NCI-H2196 (cell line): ENCODE results near the gene TMEM127.
A peak's percentile ranks its signal among the peaks of the same experiment; 100 is the strongest.
"Not testable (repeated sequence)": the region's sequence is repeated elsewhere in the genome, so short reads cannot be mapped to it uniquely, and the experiment has no call there.

Experiments used
- DNase-seq: peaks from one replicate; lab custom pipeline; 2025; ENCODE audit not compliant: unreplicated experiment; lab: John Stamatoyannopoulos, UW

The TMEM127 gene

DNA sequence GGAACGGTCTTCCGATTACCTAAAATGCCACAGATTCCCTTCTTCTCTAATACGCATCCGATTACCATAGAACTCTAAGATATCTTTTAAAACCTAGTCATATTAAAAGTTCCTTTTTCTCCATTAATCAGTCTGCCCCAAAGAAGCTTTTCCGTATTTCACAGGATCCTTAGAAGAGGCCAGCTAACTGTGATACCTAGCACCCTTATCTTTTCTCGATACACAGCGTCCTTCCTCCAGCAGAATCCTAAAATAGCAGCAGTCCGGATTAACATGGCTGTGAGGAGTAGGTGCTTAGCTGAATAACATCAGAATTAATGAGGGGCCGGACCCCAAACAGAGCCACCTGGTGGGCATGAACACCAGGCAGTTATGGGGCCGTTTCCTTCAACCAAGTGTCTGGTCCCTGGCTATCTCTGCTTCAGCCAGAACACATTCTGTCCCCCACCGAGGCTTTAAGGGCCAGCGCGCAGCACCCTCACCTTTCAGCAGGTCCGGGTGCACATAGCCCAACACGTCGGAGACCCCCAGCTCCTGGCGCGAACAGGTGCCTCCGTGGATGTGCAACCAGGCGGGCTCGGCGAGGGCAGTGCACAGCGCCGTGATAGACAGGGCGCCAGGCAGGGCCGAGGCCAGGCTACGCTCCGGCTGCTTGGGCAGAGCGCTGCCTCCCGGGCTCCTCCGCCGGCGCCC lies 995 bp downstream of the TMEM127 start:
- DNase-seq: no peak

DNA sequence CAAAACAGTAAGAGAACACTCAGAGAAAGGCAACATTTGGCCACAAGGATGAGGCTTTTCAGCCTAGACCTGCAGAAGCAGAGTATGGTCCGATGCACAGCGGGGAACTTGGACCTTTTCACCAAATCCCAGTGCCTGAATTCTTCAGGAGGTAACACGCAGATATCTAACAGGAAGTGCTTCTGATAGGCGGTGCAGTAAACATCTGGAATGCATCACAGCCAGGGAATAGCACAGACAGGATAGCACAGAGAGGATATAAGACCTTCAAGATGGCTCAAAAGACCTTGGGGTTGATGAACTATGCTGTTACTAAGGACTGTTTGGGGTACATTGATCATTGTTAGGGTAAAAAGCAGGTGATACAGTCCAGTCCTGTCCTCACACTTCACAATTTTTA lies 1.7 kb downstream of the TMEM127 start:
- DNase-seq: no peak

DNA sequence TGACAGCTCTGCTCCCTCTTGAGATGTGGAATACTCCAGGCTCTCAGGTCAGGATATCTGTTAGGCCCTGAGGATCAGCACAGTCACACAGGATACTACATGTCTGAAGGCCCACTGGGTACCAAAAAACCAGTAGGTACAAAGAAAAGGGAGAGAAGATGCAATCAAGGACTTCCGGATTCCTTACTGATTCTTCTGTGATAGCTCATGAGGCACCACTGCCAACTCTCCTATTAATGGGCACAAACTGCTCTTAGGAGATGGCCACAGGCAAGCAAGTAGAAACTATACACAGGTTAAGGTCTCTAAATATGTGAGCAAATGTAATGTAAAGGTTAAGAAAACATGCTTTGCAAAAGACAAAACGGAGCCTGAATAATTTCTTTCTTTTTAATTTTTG lies 3.5 kb downstream of the TMEM127 start:
- DNase-seq: no peak

DNA sequence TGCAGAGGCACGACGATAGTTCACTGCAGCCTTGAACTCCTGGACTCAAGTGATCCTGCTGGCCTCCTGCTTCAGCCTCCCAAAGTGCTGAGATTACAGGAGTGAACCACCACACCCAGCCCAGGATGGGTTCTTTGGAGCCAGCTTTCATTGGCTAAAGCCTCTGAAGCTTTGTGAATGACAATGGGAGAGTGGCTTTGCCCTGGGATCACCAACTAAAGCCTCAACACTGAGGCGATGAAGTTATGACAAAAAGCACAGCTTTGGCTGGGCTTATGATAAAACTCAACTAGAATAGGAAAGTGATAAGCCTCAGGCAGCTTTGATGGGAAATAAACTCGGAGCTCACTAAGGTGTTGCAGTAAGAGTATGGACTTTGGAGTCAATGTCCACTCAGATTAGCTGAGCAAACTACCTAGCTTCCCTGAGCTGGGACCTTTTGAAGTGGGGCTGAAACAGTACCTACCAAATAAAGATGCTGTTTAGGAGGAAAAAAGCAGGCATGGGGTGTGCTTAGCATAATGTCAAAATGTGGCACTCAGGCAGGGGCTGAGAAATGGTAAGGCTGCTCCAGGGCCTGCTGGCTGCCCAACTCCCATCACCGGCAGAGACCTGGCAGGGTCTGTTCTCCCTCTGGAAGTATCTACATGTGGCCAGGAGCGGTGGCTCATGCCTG lies 4.3 kb downstream of the TMEM127 start:
- DNase-seq: no peak

DNA sequence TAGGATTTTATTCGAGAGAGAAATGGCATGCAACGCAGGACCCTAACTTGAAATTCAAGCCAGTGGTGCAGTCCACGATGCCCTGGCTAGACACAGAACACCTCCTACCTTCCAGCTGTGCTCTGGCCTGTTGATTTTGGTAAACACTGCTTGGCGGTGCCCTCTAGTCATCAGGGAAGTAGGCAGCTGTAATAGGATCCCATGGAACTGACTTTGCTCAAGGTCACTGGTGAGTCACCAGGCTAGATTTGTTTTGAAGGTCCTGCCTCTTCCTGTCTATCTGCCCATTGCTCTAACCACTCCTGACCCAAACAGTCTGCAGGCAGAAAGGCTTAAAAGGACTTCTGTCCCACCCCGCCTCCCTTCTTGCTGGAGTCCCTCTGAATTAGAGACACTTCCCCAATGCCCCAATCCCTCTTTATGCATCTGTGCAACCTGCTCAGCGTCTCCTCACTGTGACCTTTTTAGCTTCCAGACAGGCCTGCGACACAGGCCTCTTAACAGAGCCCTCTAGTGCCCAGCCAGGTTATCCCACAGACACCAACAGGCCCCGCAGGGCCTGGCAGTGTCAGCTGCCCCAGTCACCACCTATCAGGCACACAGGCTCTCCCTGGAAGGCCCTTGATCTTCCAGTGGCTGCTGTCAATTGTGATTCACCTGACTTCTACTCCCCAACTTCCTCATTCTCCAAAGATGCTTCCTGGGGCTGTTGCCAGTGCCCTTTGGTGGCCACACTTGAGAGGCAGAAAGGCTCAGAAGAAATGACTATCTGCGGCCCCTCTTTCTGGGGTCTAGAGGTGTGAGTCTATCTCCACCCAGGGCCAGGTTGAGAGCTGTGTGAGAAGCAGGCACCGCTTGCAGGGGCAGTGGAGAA lies 5.2 kb downstream of the TMEM127 start:
- peak; percentile 85 for DNase-seq

DNA sequence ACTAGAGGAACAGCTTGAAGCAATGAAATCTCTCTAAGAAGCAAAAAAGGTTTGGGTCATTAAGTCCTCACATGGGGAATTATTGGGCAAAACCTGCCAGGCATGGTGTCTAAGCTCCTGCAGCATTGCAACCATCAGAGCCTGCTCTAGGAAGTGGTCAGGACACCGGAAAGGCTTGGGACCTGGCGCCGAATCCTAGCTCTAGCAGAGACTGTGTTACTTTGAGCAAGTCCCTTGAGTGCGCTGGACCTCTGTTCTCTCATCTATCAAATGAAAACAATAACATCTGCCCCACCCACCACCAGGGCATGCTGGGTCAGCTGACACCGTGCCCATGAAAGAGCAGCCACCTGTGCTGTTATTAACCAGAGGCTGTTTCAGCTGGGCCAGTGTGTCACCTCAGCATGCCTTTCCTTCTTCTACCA lies 6.3 kb downstream of the TMEM127 start:
- peak; percentile 32 for DNase-seq

DNA sequence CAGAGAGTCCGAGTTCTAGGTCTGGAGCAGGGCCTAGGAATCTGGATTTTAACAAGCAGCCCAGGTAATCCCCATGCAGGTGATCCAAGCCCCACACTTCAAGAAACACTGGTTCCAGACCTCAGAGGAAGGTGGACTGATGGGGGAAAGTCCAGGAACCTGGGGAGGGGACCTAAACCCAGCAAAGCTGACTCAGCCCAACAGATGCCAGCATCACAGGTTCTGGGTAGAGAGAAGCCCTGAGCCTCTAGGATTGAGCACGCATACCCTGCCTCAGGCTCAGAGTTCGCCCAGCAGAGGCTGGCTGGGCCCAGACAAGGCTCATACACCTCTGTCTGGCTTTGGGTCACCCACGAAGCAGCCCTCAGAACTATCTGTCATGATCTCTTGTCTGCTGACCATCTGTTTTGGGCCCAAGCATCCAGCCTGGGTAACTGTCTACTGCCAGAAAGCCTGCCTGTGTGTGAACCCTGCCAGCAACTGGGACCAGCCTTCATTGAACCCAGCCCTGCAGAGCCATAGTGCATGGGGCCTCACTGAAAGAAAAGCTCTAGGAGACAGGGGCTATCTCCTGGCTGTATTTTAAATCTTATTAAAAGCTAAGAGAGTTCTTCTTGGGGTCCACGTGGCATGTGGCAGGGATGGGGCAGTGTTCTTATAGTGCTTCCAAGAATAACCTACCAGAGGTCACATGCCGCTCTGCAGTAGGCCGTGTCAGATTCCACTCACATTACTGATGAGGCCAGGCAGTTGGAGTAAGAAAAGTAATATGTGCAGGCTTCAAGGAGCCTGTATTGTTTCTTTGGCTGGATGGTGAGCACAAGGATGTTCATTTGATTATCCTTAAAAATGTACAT lies 7.4 kb downstream of the TMEM127 start:
- no peak for DNase-seq

GRCh38 chr2:96257744-96258143 lies 8.1 kb downstream of the TMEM127 start:
- DNase-seq: not testable (repeated sequence)

- no peak for DNase-seq
These were observed 9.1 kb downstream of the TMEM127 start for GRCh38 chr2:96256611-96257113.

DNA sequence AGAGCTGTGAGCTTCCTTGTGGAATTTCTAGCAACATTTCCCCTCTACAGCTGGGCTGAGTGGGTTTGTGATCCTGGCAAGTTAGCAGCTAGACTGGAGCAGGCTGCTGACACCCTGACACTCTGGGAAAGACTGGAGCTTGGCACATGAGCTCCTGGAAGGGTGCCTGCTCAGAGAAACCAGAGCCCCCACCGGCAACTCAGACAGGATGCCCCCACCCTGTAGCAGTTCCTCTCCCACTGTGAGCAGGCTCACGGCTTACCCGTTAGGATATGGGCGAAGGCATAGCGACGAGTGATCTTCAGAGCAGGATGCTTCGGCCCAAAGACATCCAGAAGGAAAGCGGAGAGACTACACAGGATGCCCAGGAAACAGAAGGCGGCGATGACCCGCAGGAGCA lies 11.2 kb downstream of the TMEM127 start:
- no peak for DNase-seq

- no peak for DNase-seq
These were observed 12.8 kb downstream of the TMEM127 start for GRCh38 chr2:96253006-96253405.

DNA sequence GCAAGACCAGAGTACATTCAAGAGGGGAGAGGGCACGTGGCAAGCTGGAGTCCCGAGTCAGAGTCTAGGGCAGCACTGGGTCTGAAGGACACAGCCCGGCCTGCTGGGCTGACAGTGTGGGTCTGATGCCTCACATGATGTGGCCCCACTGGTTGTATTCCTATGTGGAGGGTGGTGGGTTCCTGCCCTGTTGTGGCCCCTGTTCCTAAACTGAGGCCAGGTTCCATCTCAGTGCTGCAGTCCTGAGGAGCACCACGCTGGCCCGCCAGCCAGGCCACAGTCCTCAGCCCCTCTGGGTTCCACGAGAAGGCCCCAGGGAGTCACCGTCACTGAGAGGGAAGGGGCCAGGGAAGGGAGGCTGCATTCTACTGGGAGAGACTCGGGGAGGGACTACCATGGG lies 13.3 kb downstream of the TMEM127 start:
- no peak for DNase-seq

DNA sequence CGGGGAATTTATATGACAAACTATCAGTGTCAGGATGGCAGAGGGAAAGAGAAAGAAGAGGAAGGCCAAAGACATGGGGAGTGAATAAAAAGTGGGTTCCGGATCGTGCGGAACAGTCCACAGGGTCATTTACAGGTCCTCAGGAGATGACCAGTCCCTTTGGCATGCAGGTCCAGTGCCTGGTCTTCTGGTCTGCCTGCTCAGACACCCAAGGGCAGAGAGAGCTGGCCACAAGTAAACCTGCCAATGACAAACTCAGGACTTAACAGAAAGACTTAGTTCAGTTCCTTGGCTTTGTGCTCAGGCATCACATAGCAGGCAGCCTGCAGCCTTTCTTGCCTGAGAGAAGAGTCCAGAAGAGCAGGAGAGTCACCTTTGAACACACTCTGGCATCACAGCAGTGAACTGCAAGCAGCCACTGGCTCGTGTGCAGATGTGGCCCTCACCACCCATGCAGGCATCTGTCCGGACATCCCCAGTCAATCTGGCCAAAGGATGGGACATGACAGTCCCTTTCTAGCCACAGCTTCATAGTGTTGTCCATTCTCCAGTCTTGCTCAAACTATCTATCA lies 14.0 kb downstream of the TMEM127 start:
- peak; percentile 80 for DNase-seq

- no peak for DNase-seq
These were observed 15.6 kb downstream of the TMEM127 start for GRCh38 chr2:96250188-96250587.

DNA sequence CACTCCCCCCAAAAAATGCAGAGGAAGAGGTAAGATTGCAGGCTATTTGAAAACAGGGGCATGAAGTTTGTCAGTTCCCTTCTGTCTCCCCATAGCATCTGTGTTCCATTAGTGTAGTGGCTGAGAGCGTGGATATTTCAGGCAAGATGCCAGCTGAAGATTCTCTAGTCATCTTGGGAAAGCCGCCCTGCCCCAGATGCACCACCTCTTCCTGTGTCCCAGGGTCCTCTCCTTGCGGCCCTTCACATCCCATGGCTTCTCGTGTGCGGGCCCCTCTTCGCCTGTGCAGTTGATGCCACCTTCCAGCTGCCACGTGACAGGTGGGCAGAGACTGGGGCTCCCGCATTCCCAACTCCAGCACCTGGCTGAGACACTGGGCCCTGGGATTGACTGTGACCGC lies 16.1 kb downstream of the TMEM127 start:
- DNase-seq: no peak

DNA sequence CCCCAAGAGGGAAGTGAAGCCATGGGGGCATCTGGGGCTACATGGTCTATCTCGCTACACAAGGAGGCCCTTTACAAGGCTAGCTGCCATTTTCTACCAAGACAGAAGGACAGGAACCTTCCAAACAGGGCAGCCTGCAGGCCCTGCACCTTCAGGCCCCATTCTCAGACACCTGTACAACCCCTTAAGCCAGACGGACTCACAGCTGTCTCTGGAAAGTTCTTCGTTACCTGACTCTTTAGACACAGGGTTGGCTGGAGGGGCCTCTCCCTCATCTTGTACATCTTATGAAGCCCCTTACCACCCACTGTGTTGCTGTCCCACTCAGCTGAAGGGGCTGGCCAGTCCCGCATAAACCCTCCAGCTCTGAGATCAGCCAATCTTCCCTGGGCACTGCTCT lies 17.2 kb downstream of the TMEM127 start:
- no peak for DNase-seq

DNA sequence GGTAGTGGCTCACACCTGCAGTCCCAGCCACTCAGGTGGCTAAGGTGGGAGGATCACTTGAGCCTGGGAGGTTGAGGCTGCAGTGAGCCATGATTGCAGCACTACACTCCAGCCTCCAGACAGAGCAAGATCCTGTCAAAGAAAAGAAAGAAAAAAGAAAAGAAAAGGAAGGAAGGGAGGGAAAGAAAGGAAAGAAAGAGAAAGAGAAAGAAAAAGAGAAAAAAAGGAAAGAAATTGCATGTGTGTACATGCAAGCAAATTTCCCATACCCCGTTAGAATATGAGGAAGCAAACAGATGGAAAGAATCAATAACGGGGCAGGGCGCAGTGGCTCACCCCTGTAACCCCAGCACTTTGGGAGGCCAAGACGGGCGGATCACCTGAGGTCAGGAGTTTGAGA lies 17.9 kb downstream of the TMEM127 start:
- DNase-seq: no peak

DNA sequence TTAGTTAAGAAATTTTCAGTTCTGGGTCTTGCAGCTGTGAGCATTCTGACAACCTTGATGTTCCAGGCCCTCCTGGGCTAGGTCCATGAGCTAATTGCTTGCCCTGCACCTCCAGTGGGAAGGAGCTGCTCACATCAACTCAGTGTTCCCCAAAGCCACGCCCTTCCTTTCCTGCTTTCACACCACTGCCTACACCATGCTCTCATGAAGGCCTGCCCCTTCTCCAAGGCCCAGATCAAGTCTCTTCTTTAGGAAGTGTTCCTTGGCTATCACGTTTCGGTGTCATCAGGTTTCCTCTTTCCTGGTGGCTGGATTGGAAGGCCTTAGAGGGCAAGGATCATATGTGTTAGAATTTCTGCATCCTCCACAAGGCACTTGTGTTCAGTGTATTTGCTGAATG lies 18.8 kb downstream of the TMEM127 start:
- no peak for DNase-seq

- no peak for DNase-seq
These were observed 20.0 kb downstream of the TMEM127 start for GRCh38 chr2:96245609-96246390.

GRCh38 chr2:96243843-96244242 lies 22.0 kb downstream of the TMEM127 start:
- DNase-seq: peak; percentile 40
